GM21737 (cell line): ENCODE data around the gene FADD.
A peak's percentile ranks its signal among the peaks of the same experiment; 100 is the strongest.

Experiments used
- ATAC-seq: cut with Tn5 transposase; IDR thresholded peaks from one replicate; pipeline ENCODE4 v1.9.1; 2021; ENCODE audit warnings: mild to moderate bottlenecking, moderate library complexity; ENCODE audit not compliant: unreplicated experiment

FADD gene

GRCh38 chr11:70230151-70230839 lies 27.2 kb downstream of the FADD start:
- ATAC-seq = no peak

GRCh38 chr11:70230840-70231710 lies 28.0 kb downstream of the FADD start:
- ATAC-seq = no peak

- ATAC-seq = no peak
Measured at GRCh38 chr11:70233034-70233433, 29.9 kb downstream of the FADD start.

- no peak for ATAC-seq
Measured at GRCh38 chr11:70233511-70233934, 30.4 kb downstream of the FADD start.

- ATAC-seq = no peak
Measured at GRCh38 chr11:70233962-70234361, 30.9 kb downstream of the FADD start.

- ATAC-seq = no peak
Measured at GRCh38 chr11:70240337-70240736, 37.2 kb downstream of the FADD start.

DNA sequence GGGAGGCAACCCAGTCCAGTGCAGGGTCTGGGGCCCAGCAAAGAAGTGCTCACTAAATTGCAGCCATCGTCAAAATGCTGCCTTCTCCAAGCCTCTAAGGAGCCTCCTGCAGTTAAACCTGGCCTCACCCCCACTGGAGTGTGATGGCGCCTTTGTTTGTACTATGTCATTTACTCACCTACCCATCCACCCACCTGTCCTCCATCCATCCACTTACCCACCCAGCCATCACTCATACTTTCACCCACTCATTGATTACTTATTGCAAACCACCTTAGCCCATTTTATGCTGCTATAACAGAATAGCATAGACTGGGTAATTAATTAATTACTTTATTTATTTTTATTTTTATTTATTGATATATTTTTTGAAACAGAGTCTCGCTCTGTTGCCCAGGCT lies 38.6 kb downstream of the FADD start:
- no peak for ATAC-seq

DNA sequence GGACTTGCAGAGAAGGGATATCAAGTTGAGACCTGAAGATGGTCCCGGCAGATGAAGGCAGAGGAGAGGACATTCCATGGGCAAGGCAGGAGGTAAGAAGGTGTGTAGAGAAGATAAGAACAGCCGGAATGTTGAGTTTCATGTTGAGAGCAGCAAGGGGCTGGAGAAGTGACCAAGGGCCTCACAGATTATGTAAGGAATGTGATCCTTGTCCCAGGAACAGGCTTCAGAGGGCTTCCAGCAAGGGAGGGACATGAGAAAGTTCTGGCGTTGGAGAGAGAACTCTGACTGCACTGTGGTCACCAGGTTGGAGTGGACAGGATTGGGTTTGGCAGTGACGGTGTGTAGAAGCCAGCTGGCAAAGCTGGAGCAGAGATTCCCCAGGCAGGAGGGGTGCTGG lies 39.8 kb downstream of the FADD start:
- no peak for ATAC-seq

GRCh38 chr11:70243912-70244652 lies 41.0 kb downstream of the FADD start:
- ATAC-seq = no peak

GRCh38 chr11:70244698-70245097 lies 41.6 kb downstream of the FADD start:
- no peak for ATAC-seq

GRCh38 chr11:70246196-70246595 lies 43.1 kb downstream of the FADD start:
- no peak for ATAC-seq

DNA sequence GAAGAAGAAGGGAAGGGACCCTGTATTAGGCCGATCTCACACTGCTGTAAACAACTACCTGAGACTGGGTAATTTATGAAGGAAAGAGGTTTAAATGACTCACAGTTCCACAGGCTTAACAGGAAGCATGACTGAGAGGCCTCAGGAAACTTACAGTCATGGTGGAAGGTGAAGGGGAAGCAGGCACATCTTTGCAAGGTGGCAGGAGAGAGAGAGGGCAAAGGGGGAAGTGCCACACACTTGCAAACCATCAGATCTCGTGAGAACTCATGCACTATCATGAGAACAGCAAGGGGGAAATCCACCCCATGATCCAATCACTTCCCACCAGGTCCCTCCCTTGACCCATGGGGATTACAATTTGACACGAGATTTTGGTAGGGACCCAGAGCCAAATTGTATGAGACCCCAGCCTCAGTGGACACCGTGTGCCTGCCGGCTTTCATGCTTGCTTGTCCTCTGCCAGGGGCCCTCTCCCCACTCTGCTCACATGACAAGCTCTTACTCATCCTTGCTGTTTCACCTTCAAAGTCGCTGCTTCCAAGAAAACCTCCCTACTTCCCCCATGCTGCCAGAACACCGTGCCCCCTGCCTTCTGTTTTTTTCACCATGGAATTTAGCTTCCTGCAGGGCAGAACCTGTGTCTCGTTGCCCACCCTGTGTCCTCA lies 44.1 kb downstream of the FADD start:
- ATAC-seq = no peak

- ATAC-seq = no peak
Measured at GRCh38 chr11:70247710-70248072, 44.6 kb downstream of the FADD start.

- ATAC-seq = no peak
Measured at GRCh38 chr11:70250876-70251658, 48.0 kb downstream of the FADD start.

- no peak for ATAC-seq
Measured at GRCh38 chr11:70251659-70252321, 48.7 kb downstream of the FADD start.

DNA sequence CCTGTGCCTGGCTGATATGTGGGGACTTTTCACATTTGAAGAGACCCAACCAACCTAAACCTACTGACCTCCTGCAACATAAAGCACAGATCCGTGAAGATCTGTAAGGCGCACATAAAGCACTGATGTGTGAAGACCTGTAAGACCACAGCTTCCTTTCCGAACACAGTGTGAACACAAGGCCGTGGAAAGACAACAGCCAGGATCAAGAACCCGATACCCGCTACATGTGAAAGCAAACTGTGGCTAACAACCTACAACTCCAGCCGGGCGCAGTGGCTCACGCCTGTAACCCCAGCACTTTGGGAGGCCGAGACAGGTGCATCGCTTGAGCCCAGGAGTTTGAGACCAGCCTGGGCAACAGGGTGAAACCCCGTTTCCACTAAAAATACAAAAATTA lies 49.7 kb downstream of the FADD start:
- ATAC-seq = peak; percentile 67

- ATAC-seq = no peak
Measured at GRCh38 chr11:70255477-70256116, 52.5 kb downstream of the FADD start.
